Hepatocyte (in vitro differentiated cells): ENCODE data around the gene ATP9B. TPM values are rescaled to one million over a fixed set of nuclear protein-coding genes. Genes with fewer than 3 reads are reported as not detected.

Experiments
- DNase-seq: peaks from one replicate; pipeline ENCODE4 v3.0.0-alpha.2; 2016; ENCODE audit warnings: low spot score
- H2AFZ ChIP-seq: fragments of 200-600 bp; sonication (generic); 2 replicates; pipeline ENCODE4 v1.6.0; 2016; ENCODE audit warnings: antibody characterized with exemption, mild to moderate bottlenecking
- H3K27ac ChIP-seq: fragments of 200-600 bp; sonication (generic); 2 replicates; pipeline ENCODE4 v1.5.1; 2016; ENCODE audit warnings: mild to moderate bottlenecking
- H3K27me3 ChIP-seq: fragments of 200-600 bp; sonication (generic); 2 replicates; pipeline ENCODE4 v1.6.1; 2016
- H3K36me3 ChIP-seq: fragments of 200-600 bp; sonication (generic); replicated peaks from 2 replicates; pipeline ENCODE4 v1.5.1; 2016; ENCODE audit warnings: low read depth; ENCODE audit not compliant: insufficient read depth
- H3K4me1 ChIP-seq: fragments of 200-600 bp; sonication (generic); 2 replicates; pipeline ENCODE4 v1.5.1; 2016; ENCODE audit warnings: mild to moderate bottlenecking, moderate library complexity; ENCODE audit not compliant: insufficient read depth
- H3K4me2 ChIP-seq: fragments of 200-600 bp; sonication (generic); 2 replicates; pipeline ENCODE4 v1.6.0; 2016
- H3K4me3 ChIP-seq: fragments of 200-600 bp; sonication (generic); 2 replicates; pipeline ENCODE4 v1.5.1; 2016; ENCODE audit warnings: mild to moderate bottlenecking
- H3K79me2 ChIP-seq: fragments of 200-600 bp; sonication (generic); 2 replicates; pipeline ENCODE4 v1.6.0; 2017; ENCODE audit warnings: mild to moderate bottlenecking
- H3K9me2 ChIP-seq: fragments of 200-600 bp; sonication (generic); replicated peaks from 2 replicates; pipeline ENCODE4 v1.6.0; 2017; ENCODE audit warnings: mild to moderate bottlenecking; ENCODE audit not compliant: insufficient read depth
- H3K9me3 ChIP-seq: fragments of 200-600 bp; sonication (generic); 2 replicates; pipeline ENCODE4 v1.5.1; 2016; ENCODE audit warnings: low read depth, mild to moderate bottlenecking
- H4K20me1 ChIP-seq: fragments of 200-600 bp; sonication (generic); 2 replicates; pipeline ENCODE4 v1.6.0; 2016; ENCODE audit warnings: mild to moderate bottlenecking; ENCODE audit not compliant: insufficient read depth, poor library complexity, severe bottlenecking
- EZH2 ChIP-seq: fragments of 200-600 bp; sonication (generic); IDR thresholded peaks from 2 replicates; pipeline ENCODE4 v1.6.1; 2016; ENCODE audit warnings: antibody characterized with exemption, mild to moderate bottlenecking, borderline replicate concordance
- EZH2phosphoT487 ChIP-seq: fragments of 200-600 bp; sonication (generic); IDR thresholded peaks from one replicate; pipeline ENCODE4 v1.6.1; 2018; ENCODE audit warnings: antibody characterized with exemption, mild to moderate bottlenecking, low read depth, moderate library complexity; ENCODE audit not compliant: unreplicated experiment, severe bottlenecking
- WGBS: methylation state at CpG from one replicate; pipeline ENCODE4 v1.1.6; 2016; ENCODE audit warnings: low lambda C conversion rate; ENCODE audit errors: missing lambda C conversion rate; 5-methylcytosine and 5-hydroxymethylcytosine counted together
- polyA plus RNA-seq: library from polyadenylated mRNA; unstranded; fragments of >200 nt; fragmentation: Nextera tagmentation; extraction: Ambion mirVana; gene quantifications from 2 replicates; pipeline ENCODE4 v1.2.1, GENCODE V29; 2016
- total RNA-seq: library from RNA; depleted of rRNA; stranded (reverse); fragments of >200 nt; gene quantifications from 2 replicates; pipeline ENCODE4 v1.2.3, GENCODE V29; 2014
- TF ChIP-seq, protein P1 (sequence below): fragments of 200-600 bp; sonication (generic); IDR thresholded peaks from 2 replicates; pipeline ENCODE4 v1.5.1; 2016; ENCODE audit warnings: antibody characterized with exemption, mild to moderate bottlenecking; ENCODE audit not compliant: poor library complexity

ATP9B gene
- total and polyA plus RNA-seq, 2 experiments from 2014 or later, result 14.6 to 23.8 TPM

DNA sequence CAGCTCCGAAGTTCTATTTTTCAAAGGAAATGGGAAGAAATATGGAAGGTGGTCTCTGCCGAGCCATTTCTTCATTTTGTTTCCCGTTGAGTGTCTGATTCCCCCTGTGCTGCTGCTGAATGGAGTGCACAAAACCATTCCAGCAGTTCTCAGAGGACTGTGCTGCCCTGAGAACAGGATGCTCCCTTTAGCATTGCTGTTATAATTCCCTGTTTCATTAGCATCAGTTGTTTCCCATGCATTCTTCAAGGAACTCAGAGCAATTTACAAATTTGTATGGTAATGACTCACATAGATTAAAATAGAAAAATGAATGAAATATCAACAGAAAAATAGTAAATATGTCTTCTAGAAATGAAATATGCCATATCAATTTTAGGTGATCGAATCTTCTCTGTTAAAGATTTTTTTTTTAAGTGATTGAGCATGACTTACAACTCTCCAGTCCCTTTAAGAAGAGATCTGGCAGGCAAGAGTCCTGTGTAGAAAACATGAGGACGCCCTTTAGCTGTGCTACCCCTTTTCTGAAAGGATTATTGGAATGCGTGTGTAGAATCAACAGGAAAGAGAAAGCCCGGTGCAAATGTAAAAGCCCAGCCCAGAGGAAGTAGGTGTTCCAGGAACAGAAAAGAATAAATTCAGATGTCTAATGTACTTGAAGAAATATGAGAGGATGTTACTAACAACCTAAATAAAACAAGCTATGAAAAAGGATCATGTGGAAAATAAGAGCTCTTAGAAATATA, 118.5 kb downstream of the ATP9B start:
- H3K27ac ChIP-seq, result no peak overlapping the region
- H3K9me2 ChIP-seq, result no peaks in the 10 kb centered on the region
- no peak overlapping the region for H2AFZ ChIP-seq
- no peaks in the 10 kb centered on the region for H3K79me2 ChIP-seq
- no peaks in the 10 kb centered on the region for H3K4me1 ChIP-seq
- H3K4me2 ChIP-seq, result no peak overlapping the region
- no peak overlapping the region for H3K4me3 ChIP-seq
- no peaks in the 10 kb centered on the region for H3K9me3 ChIP-seq
- H3K36me3 ChIP-seq, result no peaks in the 10 kb centered on the region
- no peaks in the 10 kb centered on the region for H4K20me1 ChIP-seq
- DNase-seq, result no peak
- TF ChIP-seq, protein P1, sequence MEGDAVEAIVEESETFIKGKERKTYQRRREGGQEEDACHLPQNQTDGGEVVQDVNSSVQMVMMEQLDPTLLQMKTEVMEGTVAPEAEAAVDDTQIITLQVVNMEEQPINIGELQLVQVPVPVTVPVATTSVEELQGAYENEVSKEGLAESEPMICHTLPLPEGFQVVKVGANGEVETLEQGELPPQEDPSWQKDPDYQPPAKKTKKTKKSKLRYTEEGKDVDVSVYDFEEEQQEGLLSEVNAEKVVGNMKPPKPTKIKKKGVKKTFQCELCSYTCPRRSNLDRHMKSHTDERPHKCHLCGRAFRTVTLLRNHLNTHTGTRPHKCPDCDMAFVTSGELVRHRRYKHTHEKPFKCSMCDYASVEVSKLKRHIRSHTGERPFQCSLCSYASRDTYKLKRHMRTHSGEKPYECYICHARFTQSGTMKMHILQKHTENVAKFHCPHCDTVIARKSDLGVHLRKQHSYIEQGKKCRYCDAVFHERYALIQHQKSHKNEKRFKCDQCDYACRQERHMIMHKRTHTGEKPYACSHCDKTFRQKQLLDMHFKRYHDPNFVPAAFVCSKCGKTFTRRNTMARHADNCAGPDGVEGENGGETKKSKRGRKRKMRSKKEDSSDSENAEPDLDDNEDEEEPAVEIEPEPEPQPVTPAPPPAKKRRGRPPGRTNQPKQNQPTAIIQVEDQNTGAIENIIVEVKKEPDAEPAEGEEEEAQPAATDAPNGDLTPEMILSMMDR, result no peak
- no peak for TF ChIP-seq EZH2phosphoT487
- no peak for TF ChIP-seq EZH2
- H3K27me3 ChIP-seq, result no peaks in the 10 kb centered on the region
- 83% methylated on average over 7 of the region's 7 CpGs for WGBS

DNA sequence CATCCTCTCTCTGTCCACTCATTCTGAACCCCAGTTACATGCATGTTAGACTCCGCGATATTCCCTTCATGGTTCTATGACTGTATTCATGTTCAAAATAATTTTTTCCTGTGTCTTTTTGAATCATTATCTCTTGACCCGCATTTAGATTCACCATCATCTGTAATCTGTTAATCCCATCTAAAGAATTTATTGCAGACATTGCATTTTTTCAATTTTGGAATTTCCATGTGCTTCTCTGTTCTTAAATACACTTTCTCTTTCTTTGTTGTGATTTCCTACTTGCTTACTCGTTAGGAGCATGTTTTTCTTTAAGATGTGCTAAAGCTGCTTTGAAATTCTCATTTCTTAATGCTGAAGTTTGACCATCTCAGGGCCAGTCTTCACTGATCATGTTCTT, 122.2 kb downstream of the ATP9B start:
- 94% methylated on average over 4 of the region's 4 CpGs for WGBS
- no peak overlapping the region for H3K27ac ChIP-seq

DNA sequence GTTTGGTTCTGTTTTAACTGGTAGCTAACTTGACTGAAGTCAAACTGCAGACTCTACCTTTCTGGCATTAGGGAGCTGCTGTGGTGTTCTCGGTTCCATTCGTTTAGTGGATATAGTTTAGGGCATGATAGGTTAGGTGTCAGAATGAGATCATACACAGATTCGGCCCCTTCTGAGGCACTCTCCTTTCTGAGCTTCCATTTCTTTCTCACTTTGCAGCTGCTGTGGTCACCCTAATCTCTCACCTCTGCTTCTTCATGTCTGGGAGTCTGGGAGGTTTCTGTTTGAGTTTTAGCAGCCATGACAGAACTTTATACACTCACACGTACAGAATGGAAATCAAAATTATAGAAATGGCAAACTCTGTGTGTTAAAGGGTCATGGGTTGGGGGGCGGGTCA, 122.8 kb downstream of the ATP9B start:
- no peaks in the 10 kb centered on the region for H3K4me1 ChIP-seq
- no peak for DNase-seq
- no peaks in the 10 kb centered on the region for H3K27me3 ChIP-seq
- H4K20me1 ChIP-seq, result no peaks in the 10 kb centered on the region
- TF ChIP-seq EZH2 (no peak), EZH2phosphoT487 (no peak)
- TF ChIP-seq, protein P1, result no peak
- no peaks in the 10 kb centered on the region for H3K9me3 ChIP-seq
- no peak overlapping the region for H3K27ac ChIP-seq
- no peaks in the 10 kb centered on the region for H3K79me2 ChIP-seq
- no peaks in the 10 kb centered on the region for H3K9me2 ChIP-seq
- H3K4me2 ChIP-seq, result no peak overlapping the region
- no peak overlapping the region for H3K4me3 ChIP-seq
- H2AFZ ChIP-seq, result no peak overlapping the region
- H3K36me3 ChIP-seq, result no peaks in the 10 kb centered on the region
- WGBS, result 95% methylated on average over 5 of the region's 5 CpGs

More for the DNA sequence above, 122.2 kb downstream of the ATP9B start:
- Histone ChIP-seq H2AFZ (no peak overlapping the region), H3K27me3 (no peaks in the 10 kb centered on the region), H3K4me1 (no peaks in the 10 kb centered on the region), H3K36me3 (no peaks in the 10 kb centered on the region), H4K20me1 (no peaks in the 10 kb centered on the region), H3K9me2 (no peaks in the 10 kb centered on the region), H3K4me3 (no peak overlapping the region), H3K9me3 (no peaks in the 10 kb centered on the region), H3K4me2 (no peak overlapping the region), H3K79me2 (no peaks in the 10 kb centered on the region)
- TF ChIP-seq EZH2phosphoT487, result no peak
- TF ChIP-seq, protein P1, result no peak
- no peak for TF ChIP-seq EZH2
- DNase-seq, result no peak
